Trophoblast cell (in vitro differentiated cells and primary cell): ENCODE measurements around the gene CTDP1.

ENCODE experiments used
- DNase-seq, 2 donors: peaks; one replicate each; pipeline ENCODE4 v3.0.0-alpha.2; 2016
- H2AFZ ChIP-seq: 2 replicates; pipeline ENCODE4 v1.6.1; 2013; ENCODE audit warnings: low read length, moderate library complexity, mild to moderate bottlenecking; ENCODE audit not compliant: insufficient read depth, poor library complexity
- H2AK5ac ChIP-seq: 2 replicates; pipeline ENCODE4 v1.6.1; 2013; ENCODE audit warnings: mild to moderate bottlenecking, low read length
- H2BK120ac ChIP-seq: 2 replicates; pipeline ENCODE4 v1.6.1; 2013; ENCODE audit warnings: low read length, mild to moderate bottlenecking, moderate library complexity; ENCODE audit not compliant: insufficient read depth, poor library complexity
- H2BK12ac ChIP-seq: 2 replicates; pipeline ENCODE4 v1.6.1; 2013; ENCODE audit warnings: mild to moderate bottlenecking, low read length, moderate library complexity
- H2BK5ac ChIP-seq: 2 replicates; pipeline ENCODE4 v1.6.1; 2013; ENCODE audit warnings: low read length, low read depth, moderate library complexity, mild to moderate bottlenecking; ENCODE audit not compliant: poor library complexity
- H3K14ac ChIP-seq: 2 replicates; pipeline ENCODE4 v1.6.1; 2013; ENCODE audit warnings: mild to moderate bottlenecking, low read length
- H3K18ac ChIP-seq: 2 replicates; pipeline ENCODE4 v1.6.1; 2013; ENCODE audit warnings: mild to moderate bottlenecking, low read length
- H3K23ac ChIP-seq: 2 replicates; pipeline ENCODE4 v1.6.1; 2013; ENCODE audit warnings: low read length
- H3K27ac ChIP-seq: 2 replicates; pipeline ENCODE4 v1.5.1; 2013; ENCODE audit warnings: low read depth, mild to moderate bottlenecking, inconsistent platforms, low read length, moderate library complexity
- H3K27me3 ChIP-seq: 2 replicates; pipeline ENCODE4 v1.6.1; 2013; ENCODE audit warnings: inconsistent platforms, mild to moderate bottlenecking, low read length, moderate library complexity; ENCODE audit not compliant: insufficient read depth
- H3K36me3 ChIP-seq, 2 experiments: 1 replicate in 1 of 2; 2 replicates in 1 of 2; pipeline ENCODE4 v1.6.1; 2013; ENCODE audit warnings: low read length in 2 of 2, mild to moderate bottlenecking in 2 of 2, moderate library complexity in 1 of 2; ENCODE audit not compliant: insufficient read depth in 2 of 2, control insufficient read depth in 1 of 2
- H3K4ac ChIP-seq: 2 replicates; pipeline ENCODE4 v1.6.1; 2013; ENCODE audit warnings: low read depth, mild to moderate bottlenecking, low read length, moderate library complexity
- H3K4me1 ChIP-seq, 2 experiments: 1 replicate in 1 of 2; 2 replicates in 1 of 2; pipeline ENCODE4 v1.6.1; 2013; ENCODE audit warnings: low read length in 2 of 2, mild to moderate bottlenecking in 2 of 2, moderate library complexity in 1 of 2; ENCODE audit not compliant: insufficient read depth in 2 of 2, control insufficient read depth in 1 of 2
- H3K4me2 ChIP-seq: 2 replicates; pipeline ENCODE4 v1.6.1; 2013; ENCODE audit warnings: inconsistent platforms, mild to moderate bottlenecking, low read length, moderate library complexity
- H3K4me3 ChIP-seq: 2 replicates; pipeline ENCODE4 v1.5.1; 2013; ENCODE audit warnings: mild to moderate bottlenecking, low read depth, low read length, inconsistent platforms
- H3K79me1 ChIP-seq: one replicate; pipeline ENCODE4 v1.6.1; 2013; ENCODE audit warnings: low read length
- H3K79me2 ChIP-seq: 2 replicates; pipeline ENCODE4 v1.6.1; 2013; ENCODE audit warnings: low read length, mild to moderate bottlenecking; ENCODE audit not compliant: control insufficient read depth, insufficient read depth, poor library complexity
- H3K9ac ChIP-seq: 2 replicates; pipeline ENCODE4 v1.6.1; 2013; ENCODE audit warnings: mild to moderate bottlenecking, low read length
- H3K9me3 ChIP-seq: 2 replicates; pipeline ENCODE4 v1.6.1; 2013; ENCODE audit warnings: low read depth, mild to moderate bottlenecking, control low read depth, inconsistent platforms, low read length; ENCODE audit not compliant: insufficient read depth
- H4K12ac ChIP-seq: 2 replicates; pipeline ENCODE4 v1.6.1; 2013; ENCODE audit warnings: low read depth, mild to moderate bottlenecking, low read length, moderate library complexity
- H4K8ac ChIP-seq: 2 replicates; pipeline ENCODE4 v1.6.1; 2013; ENCODE audit warnings: low read depth, mild to moderate bottlenecking, low read length, moderate library complexity
- H4K91ac ChIP-seq: one replicate; pipeline ENCODE4 v1.6.1; 2013; ENCODE audit warnings: low read depth, mild to moderate bottlenecking, low read length, moderate library complexity
- WGBS: extraction: QIAGEN DNeasy Blood & Tissue Kit; methylation state at CpG from one replicate; pipeline ENCODE4 v1.1.7; 2013; ENCODE audit warnings: missing lambda C conversion rate; ENCODE audit not compliant: insufficient read length, insufficient coverage; ENCODE audit errors: extremely low coverage; 5-methylcytosine and 5-hydroxymethylcytosine counted together

Gene CTDP1

GRCh38 chr18:79724299-79725080 lies 44.9 kb downstream of the CTDP1 start:
- Histone ChIP-seq H4K91ac (no peak overlapping the region), H2BK120ac (no peak overlapping the region), H2BK5ac (no peak overlapping the region), H3K36me3 (peaks cover 38 to 48% of the 10 kb centered on the region in 2 experiments), H4K12ac (no peak overlapping the region), H4K8ac (no peak overlapping the region), H3K14ac (no peak overlapping the region), H3K9ac (no peak overlapping the region), H3K79me1 (no peaks in the 10 kb centered on the region), H3K27me3 (no peaks in the 10 kb centered on the region), H3K9me3 (peaks cover 12% of the 10 kb centered on the region), H3K79me2 (no peaks in the 10 kb centered on the region), H3K23ac (no peak overlapping the region), H3K18ac (no peak overlapping the region), H2AK5ac (no peak overlapping the region), H2BK12ac (no peak overlapping the region), H3K27ac (no peak overlapping the region), H3K4me2 (no peak overlapping the region), H2AFZ (no peak overlapping the region), H3K4me1 (no peaks in the 10 kb centered on the region), H3K4ac (no peak overlapping the region), H3K4me3 (no peak overlapping the region)
- no peak for DNase-seq
- WGBS: no CpG with 5 or more reads among the region's 15 CpGs

DNA sequence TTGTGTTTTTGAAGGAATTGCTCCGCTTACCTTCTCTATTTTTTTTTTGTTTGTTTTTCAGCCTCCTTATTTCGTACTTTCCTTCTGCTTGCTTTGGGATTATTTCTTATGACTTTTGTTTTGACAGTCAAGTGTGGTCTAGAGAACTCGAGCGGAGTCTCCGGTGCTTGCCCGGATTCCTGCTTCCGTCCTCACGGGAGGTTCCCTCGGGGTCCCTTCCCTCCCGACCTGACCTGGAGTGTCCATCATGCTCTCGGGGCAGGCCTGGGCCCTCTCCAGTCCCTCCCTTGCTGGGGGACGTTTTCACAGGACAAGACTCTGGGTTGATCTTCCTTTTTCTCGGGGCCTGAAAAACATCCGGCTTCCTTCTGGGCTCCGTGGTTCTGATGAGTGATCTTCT lies 45.9 kb downstream of the CTDP1 start:
- WGBS: no CpG with 5 or more reads among the region's 15 CpGs

GRCh38 chr18:79726721-79727120 lies 47.1 kb downstream of the CTDP1 start:
- Histone ChIP-seq H3K4me3 (no peak overlapping the region), H3K4me2 (no peak overlapping the region), H2BK120ac (no peak overlapping the region), H4K12ac (no peak overlapping the region), H2AFZ (no peak overlapping the region), H3K79me1 (no peaks in the 10 kb centered on the region), H3K4ac (no peak overlapping the region), H3K27ac (no peak overlapping the region), H3K23ac (no peak overlapping the region), H3K4me1 (no peaks in the 10 kb centered on the region), H4K8ac (no peak overlapping the region), H2AK5ac (no peak overlapping the region), H3K79me2 (no peaks in the 10 kb centered on the region), H3K36me3 (peaks cover 38 to 49% of the 10 kb centered on the region in 2 experiments), H2BK5ac (no peak overlapping the region), H3K18ac (no peak overlapping the region), H3K9ac (no peak overlapping the region), H3K14ac (no peak overlapping the region), H2BK12ac (no peak overlapping the region), H3K27me3 (no peaks in the 10 kb centered on the region), H4K91ac (no peak overlapping the region), H3K9me3 (peaks cover 22% of the 10 kb centered on the region)
- WGBS: no CpG with 5 or more reads among the region's 20 CpGs
- no peak for DNase-seq

More for the DNA sequence above, 45.9 kb downstream of the CTDP1 start:
- Histone ChIP-seq H3K79me1 (no peaks in the 10 kb centered on the region), H3K27ac (no peak overlapping the region), H3K14ac (no peak overlapping the region), H3K4ac (no peak overlapping the region), H3K27me3 (no peaks in the 10 kb centered on the region), H3K9ac (no peak overlapping the region), H3K18ac (no peak overlapping the region), H4K12ac (no peak overlapping the region), H2BK120ac (no peak overlapping the region), H3K36me3 (peaks cover 33 to 46% of the 10 kb centered on the region in 2 experiments), H2AFZ (no peak overlapping the region), H3K79me2 (no peaks in the 10 kb centered on the region), H2AK5ac (no peak overlapping the region), H3K4me3 (no peak overlapping the region), H4K8ac (no peak overlapping the region), H2BK12ac (no peak overlapping the region), H3K9me3 (peaks cover 11% of the 10 kb centered on the region), H2BK5ac (no peak overlapping the region), H3K4me1 (no peaks in the 10 kb centered on the region), H3K4me2 (no peak overlapping the region), H3K23ac (no peak overlapping the region), H4K91ac (no peak overlapping the region)
- no peak for DNase-seq

- no peaks in the 10 kb centered on the region for H3K27me3 ChIP-seq
- H3K4ac ChIP-seq: no peak overlapping the region
- no peaks in the 10 kb centered on the region for H3K79me1 ChIP-seq
- no peaks in the 10 kb centered on the region for H3K79me2 ChIP-seq
- no peak overlapping the region for H2BK5ac ChIP-seq
- no peak overlapping the region for H3K4me3 ChIP-seq
- H2AFZ ChIP-seq: no peak overlapping the region
- H4K91ac ChIP-seq: no peak overlapping the region
- H2BK12ac ChIP-seq: no peak overlapping the region
- no peak overlapping the region for H3K18ac ChIP-seq
- peaks cover 27% of the 10 kb centered on the region for H3K9me3 ChIP-seq
- H3K9ac ChIP-seq: no peak overlapping the region
- H3K4me2 ChIP-seq: no peak overlapping the region
- H3K4me1 ChIP-seq: no peaks in the 10 kb centered on the region
- H4K12ac ChIP-seq: no peak overlapping the region
- H4K8ac ChIP-seq: no peak overlapping the region
- peaks cover 38 to 54% of the 10 kb centered on the region in 2 experiments for H3K36me3 ChIP-seq
- no peak overlapping the region for H3K14ac ChIP-seq
- no peak overlapping the region for H3K27ac ChIP-seq
- H3K23ac ChIP-seq: no peak overlapping the region
- H2AK5ac ChIP-seq: no peak overlapping the region
- no peak overlapping the region for H2BK120ac ChIP-seq
- 100% methylated on average over 1 of the region's 33 CpGs for WGBS
- DNase-seq: no peak
Observed at GRCh38 chr18:79727211-79727610, 47.6 kb downstream of the CTDP1 start.
